22Rv1 (cell line): ENCODE data around the gene COL5A1.

Experiments used
- CTCF ChIP-seq: fragments of 450-650 bp; IDR thresholded peaks from 2 replicates; pipeline ENCODE4 v1.5.1; 2017; ENCODE audit warnings: mild to moderate bottlenecking
- ZFX ChIP-seq: fragments of 450-650 bp; IDR thresholded peaks from 2 replicates; pipeline ENCODE4 v1.6.1; 2017; ENCODE audit warnings: antibody characterized with exemption, borderline replicate concordance

GRCh38 chr9:134634667-134635230, 6.9 kb upstream of the COL5A1 start:
- no peak for TF ChIP-seq CTCF
- TF ChIP-seq ZFX: no peak
